NOMO-1 treated with DMSO at 0.1 percent for 48 hours (cell line): ENCODE data around the gene ZNF273.

Source experiments
- DNase-seq: peaks from one replicate; lab custom pipeline; 2025; ENCODE audit not compliant: unreplicated experiment; lab: John Stamatoyannopoulos, UW

The ZNF273 gene

DNA sequence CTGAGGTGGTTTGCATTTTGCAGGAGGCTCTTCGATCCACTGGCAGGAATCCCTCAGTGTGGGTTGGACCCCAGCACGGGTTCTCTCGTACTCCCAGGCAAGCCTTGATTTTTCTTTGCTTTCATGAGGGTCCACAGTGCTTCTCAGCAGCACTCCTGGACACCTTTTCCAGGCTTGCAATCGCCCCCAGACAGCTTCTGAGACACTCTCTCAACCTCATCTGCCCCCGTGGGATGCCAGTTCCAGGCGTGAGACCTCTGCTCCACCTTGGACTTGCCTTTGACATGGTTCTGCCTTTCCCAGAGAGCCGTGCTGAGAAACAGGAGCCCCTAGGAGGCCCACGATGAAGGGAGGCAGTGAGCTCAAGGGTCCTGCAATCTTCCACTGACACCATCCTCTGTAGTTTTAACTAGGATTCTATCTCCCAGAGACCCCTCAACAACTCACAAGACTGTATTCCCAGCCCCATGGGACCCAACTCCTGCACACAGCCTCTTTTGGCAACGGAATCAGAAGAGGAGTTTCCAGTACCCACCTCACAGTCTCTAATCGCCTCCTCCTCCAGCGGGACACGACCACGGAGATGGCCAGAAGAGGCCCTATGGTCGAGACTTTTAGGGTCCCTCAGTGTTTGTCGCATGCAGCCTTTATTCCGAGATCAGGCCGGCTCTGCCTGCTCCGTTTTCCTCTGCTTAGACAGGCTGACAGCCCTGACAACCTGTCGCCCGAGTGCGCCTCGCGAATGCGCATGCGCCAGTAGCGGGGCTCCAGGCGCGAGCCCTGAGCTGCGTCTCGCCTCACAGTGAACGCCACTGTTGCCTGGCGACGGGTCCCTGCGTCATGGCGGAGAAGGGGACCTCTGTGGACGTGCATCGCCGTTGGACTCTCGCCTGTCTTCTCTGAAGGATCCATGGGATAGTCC is 26.0 kb upstream of the ZNF273 start:
- no peak for DNase-seq

DNA sequence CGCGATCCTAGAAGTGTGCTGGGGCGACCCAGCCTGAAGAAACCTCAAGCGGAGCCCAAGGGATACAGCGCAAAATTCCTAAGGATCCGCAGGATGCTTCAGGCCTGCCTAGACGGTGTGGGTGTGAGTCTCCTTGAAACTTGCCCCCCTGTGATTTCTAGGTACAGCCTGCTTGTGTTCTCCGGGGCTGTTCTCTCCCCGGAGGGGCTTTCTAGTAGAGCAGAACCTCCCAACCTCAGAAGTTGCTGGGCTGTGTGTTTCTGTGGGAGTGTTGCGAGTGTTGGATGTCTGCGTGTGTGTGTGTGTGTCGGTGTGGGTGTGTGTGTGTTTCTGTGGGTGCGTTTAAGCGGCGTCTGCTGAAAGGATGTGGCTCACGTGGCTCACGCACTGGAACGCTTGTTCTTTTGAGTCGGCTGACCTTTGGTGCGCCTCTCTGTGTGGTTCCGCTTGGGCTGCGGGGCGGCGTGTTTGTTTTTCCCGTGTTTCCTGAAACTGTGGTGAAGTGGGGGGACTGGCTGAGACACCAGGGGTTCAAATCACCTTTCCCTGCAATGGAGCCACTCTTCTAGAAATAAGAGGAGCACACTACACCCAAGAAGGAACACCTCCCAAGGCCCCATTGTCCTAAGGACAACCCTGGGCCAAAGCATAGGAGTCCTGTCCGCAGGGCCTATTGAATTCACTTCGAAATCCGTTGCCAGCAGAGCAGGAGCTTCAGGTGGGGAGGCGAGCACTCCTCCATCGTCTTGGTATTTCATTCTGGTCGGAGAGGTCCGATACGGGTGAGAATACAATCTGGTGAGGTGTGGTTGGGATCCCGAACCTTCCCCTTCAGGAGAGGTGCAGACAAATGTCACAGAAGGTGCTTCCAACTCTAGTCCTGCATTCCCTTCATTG is 25.1 kb upstream of the ZNF273 start:
- no peak for DNase-seq

DNA sequence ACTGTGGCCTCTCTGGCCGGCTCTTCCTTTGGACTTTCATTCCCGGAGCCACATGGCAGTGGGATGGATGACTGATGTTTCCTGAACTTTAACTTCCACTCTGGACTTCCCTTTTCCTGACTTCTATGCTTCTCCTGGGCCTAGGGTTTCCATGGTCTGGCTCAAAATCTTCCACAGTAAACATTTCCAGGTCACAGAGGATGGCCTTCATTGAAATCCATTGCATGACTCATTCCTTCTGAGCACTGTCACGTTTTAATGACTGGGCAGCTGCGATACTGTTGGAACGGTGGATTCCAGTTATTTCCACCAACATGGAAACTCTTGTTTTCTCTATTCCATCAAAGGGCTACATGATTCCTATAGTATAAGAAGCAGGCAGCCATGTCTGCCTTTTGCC is 24.4 kb upstream of the ZNF273 start:
- DNase-seq: no peak

DNA sequence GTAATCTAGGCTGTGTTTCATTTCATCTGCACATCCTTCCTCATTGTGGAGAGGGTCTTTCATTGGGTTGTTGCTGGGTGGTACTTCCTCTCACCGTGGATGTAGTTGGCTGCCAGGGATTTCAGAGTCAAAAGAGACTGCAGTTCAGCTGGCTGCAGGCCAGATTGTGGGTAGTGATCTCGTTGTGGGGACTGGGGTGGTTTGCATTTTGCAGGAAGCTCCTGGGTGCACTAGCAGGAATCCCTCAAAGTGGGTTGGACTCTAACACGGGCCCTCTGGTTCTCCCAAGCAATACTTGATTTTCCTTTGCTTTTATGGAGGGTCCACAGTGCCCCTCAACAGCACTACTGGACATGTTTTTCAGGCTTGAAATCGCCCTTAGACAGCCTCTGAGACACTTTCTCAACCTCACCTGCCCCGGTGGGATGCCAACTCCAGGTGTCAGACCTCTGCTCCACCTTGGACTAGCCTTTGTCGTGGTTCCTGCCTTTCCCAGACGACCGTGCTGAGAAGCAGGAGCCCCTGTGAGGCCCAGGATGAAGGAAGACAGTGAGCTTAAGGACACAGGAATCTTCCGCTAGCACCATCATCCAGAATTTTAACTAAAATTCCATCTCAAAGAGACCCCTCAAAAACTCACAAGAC is 23.9 kb upstream of the ZNF273 start:
- no peak for DNase-seq

DNA sequence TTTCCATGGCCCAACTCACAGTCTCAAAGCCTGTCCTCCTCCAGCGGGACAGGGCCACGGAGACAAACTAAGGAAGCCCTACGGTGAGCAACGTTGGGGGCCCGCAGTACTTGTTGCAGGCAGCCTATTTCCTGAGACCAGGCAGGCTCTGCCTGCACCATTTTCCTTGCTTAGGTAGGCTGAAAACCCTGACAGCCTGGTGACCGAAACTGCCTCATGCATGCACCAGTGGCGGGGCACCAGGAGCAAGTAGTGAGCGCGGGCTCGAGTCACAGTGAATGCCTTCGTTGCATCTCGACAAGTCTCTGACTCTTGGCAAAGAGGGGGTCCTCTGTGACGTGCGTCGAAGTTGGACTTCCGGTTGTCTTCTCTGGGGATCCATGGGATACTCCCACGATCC is 23.3 kb upstream of the ZNF273 start:
- DNase-seq: no peak

DNA sequence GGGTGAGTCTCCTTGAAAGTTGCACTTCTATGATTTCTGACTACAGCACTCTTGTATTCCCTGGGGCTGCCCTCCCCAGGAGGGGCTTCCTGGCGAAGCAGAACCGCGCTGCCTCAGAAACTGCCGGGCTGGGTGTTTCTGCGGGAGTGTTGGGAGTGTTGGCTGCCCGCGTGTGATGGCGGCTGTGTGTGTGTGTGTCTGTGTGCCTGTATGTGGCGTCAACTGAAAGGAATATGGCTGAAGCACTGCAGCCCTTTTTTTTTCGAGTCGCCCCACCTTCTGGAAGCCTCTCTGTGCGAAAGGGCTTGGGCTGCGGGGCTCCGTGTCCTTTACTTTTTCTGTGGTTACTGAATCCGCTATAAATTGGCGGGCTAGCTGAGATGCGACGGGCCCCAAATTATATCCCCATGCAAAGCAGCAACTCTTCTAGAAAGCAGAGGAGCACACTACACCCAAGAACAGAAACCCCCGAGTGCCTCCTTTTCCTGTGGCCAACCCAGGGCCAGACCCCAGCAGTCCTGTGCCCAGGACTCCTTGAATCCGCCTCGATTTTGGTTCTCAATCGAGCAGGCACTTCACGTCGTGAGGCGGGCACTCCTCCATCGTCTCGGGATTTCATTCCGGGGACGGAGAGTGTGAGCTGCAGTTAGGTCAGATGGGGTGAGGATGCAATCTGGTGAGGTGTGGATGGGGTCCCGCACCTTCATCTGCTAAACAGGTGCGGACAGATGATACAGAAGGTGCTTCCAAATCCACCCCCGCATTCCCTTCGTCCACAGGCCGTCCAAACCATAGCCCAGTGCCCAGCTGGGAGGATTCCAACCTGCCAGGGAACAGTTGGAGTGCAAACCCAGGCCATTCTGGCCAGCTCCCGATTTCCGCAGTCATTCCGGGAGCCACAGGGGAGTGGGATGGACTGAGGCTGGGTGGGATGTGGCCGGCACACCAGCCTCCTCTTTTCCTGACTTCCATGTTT is 22.5 kb upstream of the ZNF273 start:
- DNase-seq: no peak

DNA sequence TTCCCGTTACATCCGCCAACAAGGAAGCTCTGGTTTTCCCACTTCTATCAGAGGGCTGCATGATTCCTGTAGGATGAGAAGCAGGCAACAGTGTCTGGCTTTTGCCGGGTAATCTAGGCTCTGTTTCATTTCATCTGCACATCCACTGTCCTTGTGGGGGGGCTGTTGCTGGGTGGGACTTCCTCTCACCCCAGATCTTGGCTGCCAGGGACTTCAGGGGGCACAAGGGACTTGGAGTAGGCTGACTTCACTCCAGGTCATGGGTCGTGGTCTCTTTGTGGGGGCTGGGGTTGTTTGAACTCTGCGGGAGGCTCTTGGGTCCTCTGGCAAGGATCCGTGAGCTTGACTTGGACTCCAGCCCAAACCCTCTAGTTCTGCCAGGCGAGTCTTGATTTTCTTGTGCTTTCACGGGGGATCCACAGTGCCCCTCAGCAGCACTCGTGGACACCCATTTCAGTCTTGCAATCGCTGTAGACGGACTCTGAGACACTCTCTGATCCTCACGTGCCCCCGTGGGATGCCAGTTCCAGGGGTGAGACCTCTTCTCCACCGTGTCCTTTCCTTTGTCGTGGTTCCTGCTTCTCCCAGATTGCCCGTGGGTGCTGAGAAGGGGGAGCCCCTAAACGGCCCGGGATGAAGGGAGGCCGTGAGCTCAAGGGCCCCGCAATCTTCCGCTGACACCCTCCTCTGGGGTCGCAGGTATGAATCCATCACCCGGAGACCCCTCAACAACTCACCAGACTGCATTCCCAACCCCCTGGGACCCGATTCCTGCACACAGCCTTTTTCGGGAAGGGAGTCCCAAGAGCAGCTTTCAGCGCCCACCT is 21.4 kb upstream of the ZNF273 start:
- no peak for DNase-seq

DNA sequence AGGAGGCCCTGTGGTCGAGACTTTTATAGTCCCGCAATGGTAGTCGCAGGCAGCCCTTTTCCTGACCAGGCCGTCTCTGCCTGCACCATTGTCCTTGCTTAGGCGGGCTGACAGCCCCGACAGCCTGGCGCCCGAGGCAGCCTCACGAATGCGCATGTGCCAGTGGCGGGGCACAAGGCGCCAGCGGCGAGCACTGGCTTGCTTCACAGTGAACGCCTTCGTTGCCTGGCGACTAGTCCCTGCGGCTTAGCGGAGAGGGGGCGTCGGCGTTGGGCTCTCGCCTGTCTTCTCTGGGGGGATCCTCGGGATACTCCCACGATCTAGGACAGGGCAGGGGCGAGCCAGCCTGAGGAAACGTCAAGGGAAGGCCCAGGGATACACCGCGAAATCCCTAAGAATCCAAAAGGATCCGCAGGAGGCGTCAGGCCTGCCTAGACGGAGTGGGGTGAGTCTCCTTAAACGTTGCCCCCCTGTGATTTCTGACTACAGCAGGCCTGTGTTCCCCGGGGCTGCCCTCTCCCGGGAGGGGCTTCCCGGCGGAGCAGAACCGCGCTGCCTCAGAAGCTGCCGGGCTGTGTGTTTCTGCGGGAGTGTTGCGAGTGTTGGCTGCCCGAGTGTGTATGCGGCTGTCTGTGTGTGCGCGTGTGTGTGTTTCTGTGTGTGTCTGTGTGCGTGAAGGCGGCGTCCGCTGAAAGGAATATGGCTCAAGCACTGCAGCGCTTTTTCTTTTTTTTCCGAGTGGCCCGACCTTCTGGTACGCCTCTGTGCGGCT is 20.5 kb upstream of the ZNF273 start:
- DNase-seq: no peak

DNA sequence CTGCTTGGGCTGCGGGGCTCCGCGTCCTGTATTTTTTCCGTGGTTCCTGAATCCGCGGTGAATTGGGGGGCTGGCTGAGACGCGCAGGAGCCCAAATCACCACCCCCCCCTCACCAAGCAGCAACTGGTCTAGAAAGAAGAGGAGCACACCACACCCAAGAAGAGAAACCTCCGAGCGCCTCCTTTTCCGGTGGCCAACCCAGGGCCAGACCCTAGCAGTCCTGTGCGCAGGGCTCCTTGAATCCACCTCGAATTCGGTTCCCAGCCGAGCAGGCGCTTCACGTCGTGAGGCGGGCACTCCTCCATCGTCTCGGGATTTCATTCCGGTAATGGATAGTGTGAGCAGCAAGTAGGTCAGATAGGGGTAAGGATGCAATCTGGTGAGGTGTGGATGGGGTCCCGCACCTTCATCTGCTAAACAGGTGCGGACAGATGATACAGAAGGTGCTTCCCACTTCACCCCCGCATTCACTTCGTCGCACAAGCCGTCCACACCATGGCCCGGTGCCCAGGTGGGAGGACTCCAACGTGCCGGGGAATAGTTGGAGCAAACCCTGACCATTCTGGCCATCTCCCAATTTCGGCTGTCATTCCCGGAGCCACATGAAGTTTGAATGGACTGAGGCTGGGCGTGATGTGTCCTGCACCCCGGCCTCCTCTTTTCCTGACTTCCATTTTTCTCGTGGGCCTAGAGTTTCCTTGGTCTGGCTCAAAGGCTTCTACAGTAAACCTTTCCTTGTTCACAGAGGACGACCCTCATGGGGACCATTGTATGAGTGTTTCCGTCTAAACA is 19.8 kb upstream of the ZNF273 start:
- no peak for DNase-seq

DNA sequence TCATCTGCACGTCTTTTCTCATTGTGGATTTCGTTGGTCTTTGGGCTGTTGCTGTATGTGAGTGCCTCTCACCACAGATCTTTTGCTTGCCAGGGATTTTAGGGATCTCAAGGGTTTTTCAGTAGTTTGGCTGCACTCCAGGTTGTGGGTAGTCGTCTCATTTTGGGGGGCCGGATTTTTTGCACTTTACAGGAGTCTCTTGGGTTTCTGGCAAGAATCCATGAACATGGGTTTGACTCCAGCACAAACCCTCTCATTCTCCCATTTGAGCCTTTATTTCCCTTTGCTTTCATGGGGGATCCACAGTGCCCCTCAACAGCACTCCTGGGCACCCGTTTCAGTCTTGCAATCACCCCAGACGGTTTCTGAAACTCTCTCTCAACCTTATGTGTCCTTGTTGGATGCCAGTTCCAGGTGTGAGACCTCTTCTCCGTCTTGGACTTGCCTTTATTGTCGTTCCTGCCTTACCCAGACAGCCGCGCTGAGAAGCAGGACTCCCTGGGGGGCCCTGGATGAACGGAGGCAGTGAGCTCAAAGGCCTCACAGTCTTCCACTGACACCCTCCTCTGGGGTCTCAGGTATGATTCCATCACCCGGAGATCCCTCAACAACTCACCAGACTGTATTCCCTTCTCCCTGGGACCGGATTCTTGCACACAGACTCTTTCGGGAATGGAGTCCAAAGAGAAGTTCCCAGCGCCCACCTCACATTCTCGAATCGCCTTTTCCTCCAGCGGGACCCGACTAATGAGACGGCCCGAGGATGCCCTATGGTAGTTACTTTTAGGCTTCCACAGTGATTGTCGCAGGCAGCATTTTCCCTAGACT is 18.8 kb upstream of the ZNF273 start:
- no peak for DNase-seq

DNA sequence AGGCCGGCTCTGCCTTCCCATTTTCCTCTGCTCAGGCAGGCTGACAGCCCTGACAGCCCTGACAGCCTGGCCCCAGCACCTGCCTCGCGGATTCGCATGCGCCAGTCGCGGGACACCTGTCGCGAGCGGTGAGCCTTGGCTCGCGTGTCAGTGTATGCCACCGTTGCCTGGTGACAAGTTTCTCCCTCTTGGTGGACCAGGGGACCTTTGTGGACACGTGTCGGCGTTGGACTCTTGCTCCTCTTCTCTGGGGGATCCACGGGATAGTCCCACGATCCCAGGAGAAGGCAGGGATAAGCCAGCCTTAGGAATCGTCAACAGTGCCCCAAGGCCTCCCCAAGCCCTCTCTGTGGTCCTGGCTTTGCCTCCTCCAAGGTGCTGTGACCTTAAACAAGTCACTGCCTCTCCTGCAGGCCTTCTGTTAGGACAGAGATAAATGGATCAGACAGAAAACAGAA is 18.1 kb upstream of the ZNF273 start:
- DNase-seq: no peak

DNA sequence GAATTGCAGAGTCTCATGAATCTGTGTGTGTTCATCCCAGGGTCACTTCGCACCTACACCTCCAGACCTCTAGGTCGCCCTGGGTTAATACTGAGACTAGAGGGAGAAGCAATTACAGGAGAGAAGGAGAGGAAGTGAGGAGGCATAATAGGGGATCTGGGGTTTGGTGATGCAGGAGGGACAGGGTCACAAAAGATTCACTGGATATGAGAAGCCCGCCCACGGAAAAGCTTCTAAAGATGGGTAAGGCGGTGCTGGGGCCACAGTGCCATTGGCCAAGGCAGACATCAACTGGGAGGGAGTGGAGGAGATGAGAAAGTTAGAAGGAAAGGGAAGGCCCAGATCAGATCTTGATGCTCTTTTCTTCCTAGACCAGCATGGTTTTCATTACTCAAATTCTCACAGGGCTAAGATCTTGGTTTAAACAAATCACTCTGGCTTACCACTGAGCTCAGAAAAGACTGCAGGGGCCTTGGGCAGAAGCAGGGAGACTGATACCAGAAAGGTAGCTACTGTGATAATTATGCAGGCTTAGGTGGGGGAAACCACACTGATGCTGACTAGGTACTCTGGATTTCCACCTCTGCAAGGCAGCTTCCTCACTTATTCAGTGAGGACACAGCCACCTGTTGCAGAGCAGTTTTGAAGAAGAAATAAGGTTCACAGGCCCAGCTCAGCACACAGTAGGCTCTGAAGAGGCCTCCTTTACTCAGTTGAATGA is 17.4 kb upstream of the ZNF273 start:
- no peak for DNase-seq

DNA sequence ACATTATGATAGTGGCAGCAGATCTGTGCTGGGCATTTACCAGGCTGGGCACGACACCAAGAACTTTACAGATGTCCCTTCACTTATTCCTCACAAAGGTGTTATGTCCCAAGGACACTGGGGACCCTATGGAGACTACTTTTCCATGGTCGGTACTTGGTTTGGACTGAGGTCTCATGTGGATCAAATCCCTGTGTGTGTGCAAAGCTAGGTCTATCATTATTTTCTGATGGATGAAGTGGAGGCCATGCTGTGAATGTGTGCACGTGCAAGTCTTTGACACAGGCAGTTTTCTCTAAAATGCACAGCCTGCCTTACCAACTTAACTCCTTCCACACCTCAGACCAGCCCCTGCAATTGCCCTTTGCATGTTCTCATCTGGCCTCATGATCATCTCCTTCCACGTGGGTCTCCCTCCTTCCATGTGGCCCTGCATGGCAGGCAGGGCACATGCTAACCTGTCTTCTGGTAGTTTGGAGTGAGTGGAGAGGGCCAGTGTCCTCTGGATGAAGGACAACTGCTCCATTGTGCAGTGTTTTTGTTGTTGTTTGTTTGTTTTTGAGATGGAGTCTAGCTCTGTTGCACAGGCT is 16.0 kb upstream of the ZNF273 start:
- no peak for DNase-seq

DNA sequence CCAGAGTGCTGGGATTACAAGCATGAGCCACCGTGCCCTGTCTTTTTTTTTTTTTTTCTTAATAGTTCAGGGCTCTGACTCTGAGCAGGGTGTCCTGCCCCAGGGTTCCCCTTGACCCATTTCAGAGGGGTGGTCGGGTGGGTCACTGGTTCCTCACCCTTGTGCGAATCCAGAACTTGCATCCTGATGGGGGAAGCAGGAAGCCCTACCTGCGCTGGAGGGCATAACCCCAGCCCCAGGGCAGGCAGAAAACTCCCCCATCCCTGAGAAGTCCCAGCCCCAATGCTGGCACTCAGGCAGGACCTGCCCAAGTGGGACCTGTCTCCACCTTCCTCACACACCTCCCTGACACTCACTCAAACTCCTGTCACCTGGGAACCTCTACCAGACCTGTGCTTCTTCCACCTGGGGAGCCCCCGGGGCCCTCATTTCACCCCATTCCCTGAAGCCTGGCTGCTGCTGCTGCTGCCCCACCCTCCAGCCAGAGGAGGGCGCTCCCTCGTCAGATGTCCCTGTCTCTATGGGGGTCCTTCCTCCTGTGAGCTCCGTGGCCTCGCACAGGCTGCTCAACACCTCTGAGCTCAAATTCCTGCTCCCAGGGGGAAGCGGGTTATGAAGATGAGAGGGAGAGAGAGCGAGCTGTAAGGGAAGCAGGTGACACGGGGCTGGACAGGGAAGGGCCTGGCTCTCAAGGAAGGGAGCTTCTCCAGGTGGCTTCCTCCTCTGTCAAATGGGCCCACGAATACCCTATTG is 15.1 kb upstream of the ZNF273 start:
- DNase-seq: peak; percentile 26

DNA sequence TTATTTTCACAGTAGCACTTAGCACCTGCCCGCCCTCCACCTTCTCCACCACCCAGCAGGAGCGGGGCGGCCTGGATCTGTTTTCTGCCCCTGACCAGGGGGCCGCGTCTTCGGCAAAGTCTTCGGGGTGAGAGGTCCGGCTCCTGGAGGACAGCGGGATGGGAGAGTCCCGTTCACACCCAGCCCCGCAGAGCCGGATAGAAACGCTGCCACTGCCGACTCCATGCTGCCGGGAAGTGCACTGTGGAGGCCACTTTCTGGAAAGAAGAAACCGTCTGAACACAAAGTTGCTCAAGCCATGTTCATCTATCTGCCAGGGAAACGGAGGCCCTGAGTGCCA is 14.5 kb upstream of the ZNF273 start:
- no peak for DNase-seq
